ENCODE data around the gene PIH1D1.

- TF ChIP-seq CTCF (IDR thresholded peaks at IDR 0.05) (no peak), EZH2 (IDR thresholded peaks at IDR 0.05) (no peak), EZH2phosphoT487 (IDR thresholded peaks at IDR 0.05) (no peak)
These were observed 54.7 kb downstream of the PIH1D1 start for GRCh38 chr19:49396738-49397505.
